AG04450 (cell line): ENCODE data around the gene IDUA. TPM values are rescaled to one million over a fixed set of nuclear protein-coding genes. Genes with fewer than 3 reads are reported as not detected.

Experiments used
- CTCF ChIA-PET: fragments of 300-600, 350-600 bp; formaldehyde crosslinking; extraction: SDS; loops from one replicate; lab custom pipeline; 2022; ENCODE audit warnings: antibody characterized with exemption, inconsistent platforms; lab: Charles Lee
- POLR2A ChIA-PET: fragments of 350-600 bp; formaldehyde crosslinking; extraction: SDS; loops from one replicate; lab custom pipeline; 2021; ENCODE audit warnings: antibody characterized with exemption, inconsistent platforms; lab: Yijun Ruan, JAX
- DNase-seq: peaks from one replicate; pipeline ENCODE4 v3.0.0-alpha.2; 2011; ENCODE audit warnings: low read depth, low spot score
- H3K27ac ChIP-seq: one replicate; pipeline ENCODE4 v1.5.1; 2012; ENCODE audit warnings: low read depth, low read length, control low read depth
- H3K27me3 ChIP-seq: one replicate; pipeline ENCODE4 v1.6.0; 2012; ENCODE audit warnings: low read length; ENCODE audit not compliant: control insufficient read depth, insufficient read depth
- H3K4me3 ChIP-seq: 2 replicates; pipeline ENCODE4 v1.5.1; 2011; ENCODE audit warnings: mild to moderate bottlenecking, low read depth, low read length, control low read depth
- H3K9me3 ChIP-seq: 2 replicates; pipeline ENCODE4 v1.5.1; 2012; ENCODE audit warnings: low read length; ENCODE audit not compliant: control insufficient read depth, insufficient read depth
- polyA plus RNA-seq: library from polyadenylated mRNA; depleted of rRNA; stranded (reverse); fragments of >200 nt; gene quantifications from 2 replicates; pipeline ENCODE4 v1.2.3, GENCODE V29; 2011
- TF ChIP-seq, protein P1 (sequence below): IDR thresholded peaks from 2 replicates; pipeline ENCODE4 v1.5.1; 2011; ENCODE audit warnings: low read depth, low read length, control low read depth, inconsistent platforms

Gene IDUA
- polyA plus RNA-seq, 1 experiment, result 3.9 TPM

DNA sequence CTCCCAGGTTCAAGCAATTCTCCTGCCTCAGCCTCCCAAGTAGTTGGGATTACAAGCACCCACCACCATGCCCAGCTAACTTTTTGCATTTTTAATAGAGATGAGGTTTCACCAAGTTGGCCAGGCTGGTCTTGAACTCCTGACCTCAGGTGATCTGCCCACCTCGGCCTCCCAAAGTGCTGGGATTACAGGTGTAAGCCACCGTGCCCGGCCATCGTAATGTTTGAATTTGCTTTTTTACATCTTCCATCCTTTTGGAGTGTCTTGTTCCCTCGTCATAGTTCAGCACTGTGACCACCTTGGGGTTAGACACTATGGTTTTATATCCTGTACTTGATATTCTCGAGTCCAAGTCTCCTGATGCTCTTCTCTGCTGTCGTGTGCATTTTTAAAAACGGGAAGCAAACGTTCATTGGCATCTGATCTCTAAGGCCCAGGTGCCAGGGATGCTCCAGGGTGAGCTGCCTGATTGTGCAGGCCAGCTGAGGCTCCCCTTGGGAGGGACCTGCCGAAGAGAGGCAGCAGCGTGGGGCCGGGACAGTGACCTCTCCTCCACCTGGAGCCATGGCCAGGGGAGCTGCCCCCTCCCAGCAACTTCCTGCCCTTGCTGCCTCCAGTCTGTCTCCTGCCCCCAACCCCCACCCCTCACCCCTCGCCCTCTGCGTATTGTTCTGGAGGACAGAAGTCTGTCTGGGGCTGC, 30.2 kb upstream of the IDUA start:
- no peak for DNase-seq
- Histone ChIP-seq H3K4me3 (no peak overlapping the region), H3K9me3 (no peaks in the 10 kb centered on the region; the same call in 1 of the 2 replicates), H3K27me3 (no peaks in the 10 kb centered on the region), H3K27ac (no peak overlapping the region)
- ChIA-PET POLR2A (no interaction called here), CTCF (no interaction called here)
- TF ChIP-seq, protein P1, sequence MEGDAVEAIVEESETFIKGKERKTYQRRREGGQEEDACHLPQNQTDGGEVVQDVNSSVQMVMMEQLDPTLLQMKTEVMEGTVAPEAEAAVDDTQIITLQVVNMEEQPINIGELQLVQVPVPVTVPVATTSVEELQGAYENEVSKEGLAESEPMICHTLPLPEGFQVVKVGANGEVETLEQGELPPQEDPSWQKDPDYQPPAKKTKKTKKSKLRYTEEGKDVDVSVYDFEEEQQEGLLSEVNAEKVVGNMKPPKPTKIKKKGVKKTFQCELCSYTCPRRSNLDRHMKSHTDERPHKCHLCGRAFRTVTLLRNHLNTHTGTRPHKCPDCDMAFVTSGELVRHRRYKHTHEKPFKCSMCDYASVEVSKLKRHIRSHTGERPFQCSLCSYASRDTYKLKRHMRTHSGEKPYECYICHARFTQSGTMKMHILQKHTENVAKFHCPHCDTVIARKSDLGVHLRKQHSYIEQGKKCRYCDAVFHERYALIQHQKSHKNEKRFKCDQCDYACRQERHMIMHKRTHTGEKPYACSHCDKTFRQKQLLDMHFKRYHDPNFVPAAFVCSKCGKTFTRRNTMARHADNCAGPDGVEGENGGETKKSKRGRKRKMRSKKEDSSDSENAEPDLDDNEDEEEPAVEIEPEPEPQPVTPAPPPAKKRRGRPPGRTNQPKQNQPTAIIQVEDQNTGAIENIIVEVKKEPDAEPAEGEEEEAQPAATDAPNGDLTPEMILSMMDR, result no peak

DNA sequence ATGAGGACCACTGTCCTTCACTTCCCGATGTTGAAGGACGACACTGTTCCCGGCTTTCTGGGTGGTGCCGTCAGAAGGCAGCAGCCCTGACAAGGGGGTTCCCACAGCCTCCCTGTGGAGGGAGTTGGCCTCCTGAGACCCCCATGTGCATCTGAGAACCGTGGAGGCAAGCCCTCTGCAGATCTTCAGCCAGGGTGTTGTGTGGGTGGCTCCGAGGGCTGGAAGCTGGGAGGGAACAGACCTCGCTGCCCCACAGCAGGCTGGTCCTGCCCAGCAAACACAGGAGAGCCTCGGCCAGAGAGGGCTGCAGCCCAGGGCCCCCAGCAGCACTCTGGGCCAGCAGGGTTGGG, 29.6 kb upstream of the IDUA start:
- no peak overlapping the region for H3K27ac ChIP-seq
- no peak overlapping the region for H3K4me3 ChIP-seq
- ChIA-PET CTCF (no interaction called here), POLR2A (no interaction called here)
- TF ChIP-seq, protein P1, result no peak
- no peaks in the 10 kb centered on the region for H3K27me3 ChIP-seq
- no peak for DNase-seq
- H3K9me3 ChIP-seq, result no peaks in the 10 kb centered on the region; the same call in 1 of the 2 replicates

GRCh38 chr4:957581-958313, 29.1 kb upstream of the IDUA start:
- H3K9me3 ChIP-seq, result no peaks in the 10 kb centered on the region; the same call in 1 of the 2 replicates
- no peaks in the 10 kb centered on the region for H3K27me3 ChIP-seq
- H3K27ac ChIP-seq, result no peak overlapping the region
- CTCF ChIA-PET, result no interaction called here
- no peak overlapping the region for H3K4me3 ChIP-seq
- POLR2A ChIA-PET, result no interaction called here
- TF ChIP-seq, protein P1, result no peak
- DNase-seq, result no peak

GRCh38 chr4:958314-958665, 28.6 kb upstream of the IDUA start:
- no peak overlapping the region for H3K4me3 ChIP-seq
- ChIA-PET POLR2A (no interaction called here), CTCF (no interaction called here)
- TF ChIP-seq, protein P1, result no peak
- DNase-seq, result no peak
- no peaks in the 10 kb centered on the region for H3K27me3 ChIP-seq
- no peaks in the 10 kb centered on the region; the same call in 1 of the 2 replicates for H3K9me3 ChIP-seq
- H3K27ac ChIP-seq, result no peak overlapping the region

GRCh38 chr4:958696-959337, 28.0 kb upstream of the IDUA start:
- DNase-seq, result no peak
- H3K4me3 ChIP-seq, result no peak overlapping the region
- TF ChIP-seq, protein P1, result no peak
- ChIA-PET POLR2A (no interaction called here), CTCF (no interaction called here)
- no peaks in the 10 kb centered on the region for H3K27me3 ChIP-seq
- no peak overlapping the region for H3K27ac ChIP-seq
- no peaks in the 10 kb centered on the region; the same call in 1 of the 2 replicates for H3K9me3 ChIP-seq
